HG03045 (cell line): ENCODE measurements around the gene SPEG.

Experiments
- ATAC-seq: cut with Tn5 transposase; IDR thresholded peaks from one replicate; pipeline ENCODE4 v1.9.1; 2021; ENCODE audit warnings: mild to moderate bottlenecking, moderate library complexity; ENCODE audit not compliant: unreplicated experiment

SPEG gene

DNA sequence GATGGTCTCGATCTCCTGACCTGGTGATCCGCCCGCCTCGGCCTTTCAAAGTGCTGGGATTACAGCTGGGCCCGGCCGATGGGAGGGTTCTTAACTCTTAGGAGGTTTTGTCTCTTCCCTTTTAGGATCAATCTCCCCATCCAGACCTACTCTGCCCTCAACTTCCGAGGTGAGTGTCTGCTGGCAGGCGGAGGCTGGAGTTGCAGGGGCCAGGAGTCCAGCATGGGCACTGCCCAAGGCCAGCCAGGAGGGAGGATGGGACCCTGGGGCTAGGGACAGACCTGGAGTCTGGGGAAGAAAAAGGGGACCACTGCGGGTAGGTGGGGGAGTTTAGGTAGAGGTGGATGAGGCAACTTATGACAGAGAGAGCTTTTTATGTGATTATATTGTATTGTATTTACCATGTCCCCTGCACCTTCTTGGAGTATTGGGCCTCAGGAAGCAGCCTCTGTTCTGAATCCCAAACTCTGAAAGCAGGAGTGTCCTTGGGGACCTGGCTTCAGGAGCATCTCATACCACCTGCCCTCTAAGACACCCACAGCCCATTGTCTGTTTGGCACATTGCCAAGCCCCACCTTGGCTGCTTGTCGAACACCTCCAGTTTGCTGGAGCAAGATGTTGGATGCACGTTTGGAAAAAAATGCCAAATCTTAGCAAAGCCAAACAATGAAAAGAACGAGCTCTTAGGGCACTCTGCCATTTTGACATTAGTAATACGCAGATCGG, 10.8 kb upstream of the SPEG start:
- ATAC-seq: no peak

DNA sequence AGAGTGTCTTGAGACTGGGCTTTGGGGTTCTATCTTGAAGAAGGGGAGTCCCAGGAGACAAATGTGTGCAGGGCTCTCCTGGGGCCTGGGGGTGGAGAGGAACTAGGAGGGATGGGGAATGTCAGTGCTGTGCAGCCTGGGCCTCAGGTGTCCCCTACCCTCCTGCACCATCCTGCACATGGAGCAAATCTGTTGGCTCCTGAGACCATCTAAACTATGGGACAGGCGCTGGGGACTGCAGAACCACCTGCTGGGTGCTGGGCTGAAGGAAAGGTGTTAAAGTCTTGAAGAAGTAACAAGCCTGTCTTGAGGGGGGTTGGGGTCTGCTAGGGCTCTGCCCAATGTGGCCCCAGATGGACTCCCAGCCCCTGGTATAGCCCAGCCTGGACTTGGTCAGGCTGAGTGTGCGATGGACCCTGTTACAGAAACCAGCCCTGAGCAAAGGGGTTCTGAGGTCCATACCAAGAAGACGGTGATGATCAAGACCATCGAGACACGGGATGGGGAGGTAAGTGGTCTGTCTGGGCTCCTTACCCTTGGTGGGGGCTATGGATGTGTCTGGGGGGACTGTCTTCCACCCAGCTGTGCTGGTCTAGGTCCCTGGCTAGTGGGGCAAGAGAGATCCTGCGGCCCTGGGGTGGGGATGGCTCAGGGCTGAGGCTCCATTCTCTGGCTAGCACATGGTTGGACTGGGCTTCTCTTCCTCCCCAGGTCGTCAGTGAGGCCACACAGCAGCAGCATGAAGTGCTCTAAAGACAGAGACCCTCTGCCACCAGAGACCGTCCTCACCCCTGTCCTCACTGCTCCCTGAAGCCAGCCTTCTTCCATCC, 9.2 kb upstream of the SPEG start:
- ATAC-seq: no peak

DNA sequence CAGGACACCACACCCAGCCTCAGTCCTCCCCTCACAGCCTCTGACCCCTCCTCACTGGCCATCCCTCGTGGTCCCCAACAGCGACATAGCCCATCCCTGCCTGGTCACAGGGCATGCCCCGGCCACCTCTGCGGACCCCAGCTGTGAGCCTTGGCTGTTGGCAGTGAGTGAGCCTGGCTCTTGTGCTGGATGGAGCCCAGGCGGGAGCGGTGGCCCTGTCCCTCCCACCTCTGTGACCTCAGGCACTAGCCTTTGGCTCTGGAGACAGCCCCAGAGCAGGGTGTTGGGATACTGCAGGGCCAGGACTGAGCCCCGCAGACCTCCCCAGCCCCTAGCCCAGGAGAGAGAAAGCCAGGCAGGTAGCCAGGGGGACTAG, 8.6 kb upstream of the SPEG start:
- ATAC-seq: no peak

DNA sequence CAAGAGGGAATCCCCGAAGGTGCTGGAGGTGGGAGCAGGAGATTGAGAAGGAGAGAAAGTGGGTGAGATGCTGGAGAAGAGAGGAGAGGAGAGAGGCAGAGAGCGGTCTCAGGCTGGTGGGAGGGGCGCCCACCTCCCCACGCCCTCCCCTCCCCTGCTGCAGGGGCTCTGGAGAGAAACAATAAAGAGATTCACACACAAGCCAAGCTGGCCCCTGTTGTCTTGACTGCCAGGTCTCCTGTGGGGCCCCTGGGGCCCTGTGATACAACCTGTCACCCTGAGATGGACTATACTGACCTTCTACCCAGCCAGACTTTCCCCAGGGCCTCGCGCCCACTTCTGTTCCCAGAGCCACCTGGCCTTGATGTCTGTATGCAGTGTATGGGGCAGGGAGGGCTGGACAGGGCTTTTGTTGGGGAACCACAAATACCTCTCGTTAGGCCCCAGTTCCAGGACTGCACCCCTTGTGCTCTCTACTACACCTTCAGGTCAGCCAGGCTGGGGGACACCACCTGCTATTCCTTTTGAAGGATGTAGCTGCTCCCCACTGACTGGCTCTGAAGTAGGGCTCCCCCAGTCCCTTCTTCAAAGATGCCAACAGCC, 8.0 kb upstream of the SPEG start:
- no peak for ATAC-seq

DNA sequence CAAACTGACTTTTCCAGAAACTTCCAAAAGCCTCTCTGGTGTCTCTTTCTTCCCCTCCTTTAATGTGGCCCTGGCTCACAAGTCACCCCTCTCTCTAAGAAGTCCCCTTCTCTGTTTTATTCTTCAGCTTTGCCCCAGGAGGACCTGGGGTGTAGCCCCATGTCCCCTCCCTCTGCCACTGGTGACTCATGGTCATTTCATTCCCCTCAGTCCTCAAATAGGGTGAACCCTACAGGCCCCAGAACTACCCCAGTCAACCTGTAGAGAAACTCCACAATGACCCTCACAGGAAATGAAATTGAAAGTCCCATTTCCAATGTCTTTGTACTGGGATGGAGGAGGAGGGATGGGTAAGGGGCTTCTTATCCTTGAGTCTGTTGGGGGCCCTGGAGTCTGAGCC, 6.2 kb upstream of the SPEG start:
- no peak for ATAC-seq

DNA sequence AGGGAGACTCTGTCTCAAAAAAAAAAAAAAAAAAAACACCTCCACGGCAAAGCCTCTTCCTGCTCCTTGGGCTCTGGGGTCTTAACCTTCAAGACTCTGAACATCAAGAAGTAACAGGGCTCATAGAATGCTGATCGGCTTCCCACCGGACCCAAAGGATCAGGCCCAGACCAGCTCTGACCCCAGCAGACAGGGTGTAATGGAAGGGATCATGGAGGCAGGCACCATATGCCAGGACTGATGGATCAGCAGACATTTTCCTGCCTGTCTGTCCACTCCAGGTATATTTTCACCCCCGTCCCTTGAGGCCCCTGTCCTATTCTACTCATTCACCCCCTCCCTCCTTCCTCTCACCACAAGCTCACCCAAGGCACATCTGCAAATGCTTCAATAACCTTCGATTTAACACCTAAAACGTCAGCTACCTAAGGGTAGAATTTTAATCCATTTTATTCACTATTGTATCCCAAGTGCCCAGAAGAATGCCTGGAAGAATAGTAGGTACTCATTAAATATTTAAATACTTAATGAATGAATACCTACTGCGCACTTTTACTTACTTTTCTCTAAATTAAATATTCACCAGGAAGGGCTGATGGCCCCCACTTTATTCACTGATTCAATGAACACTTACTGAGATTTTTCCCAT, 4.6 kb upstream of the SPEG start:
- no peak for ATAC-seq

DNA sequence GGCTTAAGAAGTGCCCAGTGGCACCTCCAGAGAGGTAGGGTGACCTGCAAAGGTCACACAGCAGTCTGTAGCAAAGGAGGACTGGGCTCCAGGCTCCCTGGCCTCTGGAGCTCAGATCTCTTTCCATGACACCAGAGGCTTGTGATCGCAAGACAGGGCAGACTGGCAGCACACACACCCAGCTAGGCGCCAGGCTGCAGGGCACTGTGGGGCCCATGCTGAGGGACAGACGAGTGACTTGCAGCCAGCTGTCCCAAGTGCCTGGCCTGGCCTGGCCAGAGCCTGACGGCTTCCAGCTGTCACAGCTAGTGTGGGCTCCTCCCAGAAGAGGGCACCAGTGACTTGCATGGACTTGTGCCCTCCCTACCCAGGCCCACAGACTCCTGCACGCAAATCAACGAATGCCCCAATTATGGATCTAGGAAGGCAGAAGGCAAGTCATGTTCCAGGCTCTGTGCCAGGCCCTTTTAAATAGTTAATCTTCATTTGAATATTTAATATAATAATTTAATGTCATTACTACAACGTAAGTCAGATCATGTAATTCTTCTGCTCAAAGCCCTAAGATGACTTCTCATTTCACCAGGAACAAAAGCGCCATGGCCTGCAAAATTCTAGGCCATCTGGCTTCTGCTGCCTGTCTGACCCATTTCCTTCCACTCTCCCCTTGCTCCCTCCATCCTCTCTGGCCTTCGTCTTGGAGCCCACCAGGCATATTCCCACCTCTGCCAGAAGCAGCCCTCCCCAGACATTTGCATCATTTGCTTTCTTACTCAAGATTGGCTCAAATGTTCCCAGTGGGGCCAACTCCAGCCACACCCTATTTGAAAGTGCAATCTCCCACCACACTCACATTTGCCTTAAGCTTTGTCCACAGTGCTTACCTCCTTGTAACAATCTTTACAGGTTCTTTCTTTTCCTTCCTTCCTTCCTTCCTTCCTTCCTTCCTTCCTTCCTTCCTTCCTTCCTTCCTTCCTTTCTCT, 3.7 kb upstream of the SPEG start:
- ATAC-seq: no peak

DNA sequence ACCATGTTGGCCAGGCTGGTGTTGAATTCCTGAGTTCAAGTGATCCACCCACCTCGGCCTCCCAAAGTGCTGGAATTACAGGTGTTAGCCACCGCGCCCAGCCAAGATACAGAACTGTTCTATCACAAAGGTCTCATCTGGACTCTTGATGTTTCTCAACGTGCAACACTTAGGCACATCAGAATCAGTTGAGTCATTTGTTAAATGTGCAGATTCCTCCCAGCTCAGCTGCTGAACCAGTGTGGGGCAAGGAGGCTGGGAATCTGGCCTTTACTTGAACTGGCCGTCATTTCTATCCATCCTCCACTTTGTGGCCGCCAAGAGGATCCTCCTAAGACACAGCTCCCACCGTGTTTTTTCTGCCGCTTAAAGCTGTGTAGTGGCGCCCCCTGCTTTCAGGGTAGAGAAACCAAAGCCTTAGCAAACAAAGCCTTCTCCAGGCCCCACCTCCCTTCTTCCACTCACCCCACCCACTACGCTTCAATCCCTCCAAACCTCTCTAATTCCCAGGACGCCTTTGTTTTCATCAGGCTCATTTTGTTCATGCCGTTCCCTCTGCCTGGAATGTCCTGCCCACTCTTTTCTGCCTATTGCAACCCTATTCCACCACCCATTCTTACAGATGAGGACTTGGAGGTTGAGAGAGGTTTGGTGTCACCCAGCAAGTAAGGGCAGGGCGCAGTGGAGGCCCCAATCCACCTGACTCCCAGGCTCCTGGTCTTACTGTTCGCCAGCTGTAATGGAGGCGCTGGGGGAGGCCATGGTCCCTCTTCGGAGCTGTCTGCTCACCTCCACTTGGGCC, 776 bp upstream of the SPEG start:
- ATAC-seq: no peak

DNA sequence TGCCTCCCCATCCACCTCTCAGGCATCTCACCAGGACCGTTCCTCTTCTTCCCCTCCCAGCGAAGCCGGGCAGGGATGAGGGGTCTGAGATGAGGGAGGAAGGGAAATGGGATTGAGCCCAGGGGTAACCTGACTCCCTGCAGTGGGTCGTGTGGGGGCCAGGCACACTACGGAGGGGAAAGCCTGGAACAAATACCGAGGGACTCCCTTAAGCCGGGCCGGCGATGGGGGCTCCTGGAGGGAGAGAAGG, 250 bp upstream of the SPEG start:
- no peak for ATAC-seq

DNA sequence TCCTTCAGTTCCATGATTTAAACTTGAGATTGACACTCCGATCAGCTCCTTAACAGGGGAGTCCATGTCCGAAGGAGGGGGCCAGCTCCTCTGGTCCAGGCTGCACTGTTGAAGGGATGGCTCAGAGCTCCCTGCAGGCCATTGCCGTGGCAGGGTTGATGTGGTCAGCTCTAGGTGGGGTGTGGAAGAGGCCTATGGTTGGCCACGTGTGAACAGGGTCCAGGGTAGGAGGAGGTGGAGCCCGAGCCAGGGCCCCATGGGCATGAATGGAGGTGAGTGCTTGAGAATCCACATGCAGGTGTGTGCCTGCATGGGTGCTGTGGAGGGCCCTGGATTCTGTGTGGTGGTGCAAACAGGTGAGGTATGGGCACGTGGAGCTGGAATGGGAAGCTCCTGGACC, 1.1 kb downstream of the SPEG start:
- no peak for ATAC-seq

DNA sequence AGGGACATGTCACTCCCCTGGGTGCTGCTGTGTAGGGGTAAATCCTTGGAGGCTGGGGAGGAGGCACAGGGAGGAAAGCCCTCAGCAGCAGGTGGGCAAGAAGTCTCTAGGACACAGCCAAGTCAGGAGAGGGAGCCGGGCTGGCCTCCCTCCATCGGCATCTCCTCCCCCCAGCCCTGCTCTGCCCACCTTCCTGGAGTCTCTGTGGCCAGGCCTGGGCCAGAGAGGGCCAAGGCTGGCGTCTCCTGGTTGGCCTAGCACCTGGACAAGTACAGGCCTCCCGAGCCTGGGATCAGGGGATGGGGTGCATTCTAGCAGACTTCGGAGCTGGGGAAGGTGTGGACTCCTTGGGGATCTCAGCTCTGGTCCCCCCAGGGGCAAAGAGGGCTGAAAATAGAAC, 1.8 kb downstream of the SPEG start:
- ATAC-seq: no peak

DNA sequence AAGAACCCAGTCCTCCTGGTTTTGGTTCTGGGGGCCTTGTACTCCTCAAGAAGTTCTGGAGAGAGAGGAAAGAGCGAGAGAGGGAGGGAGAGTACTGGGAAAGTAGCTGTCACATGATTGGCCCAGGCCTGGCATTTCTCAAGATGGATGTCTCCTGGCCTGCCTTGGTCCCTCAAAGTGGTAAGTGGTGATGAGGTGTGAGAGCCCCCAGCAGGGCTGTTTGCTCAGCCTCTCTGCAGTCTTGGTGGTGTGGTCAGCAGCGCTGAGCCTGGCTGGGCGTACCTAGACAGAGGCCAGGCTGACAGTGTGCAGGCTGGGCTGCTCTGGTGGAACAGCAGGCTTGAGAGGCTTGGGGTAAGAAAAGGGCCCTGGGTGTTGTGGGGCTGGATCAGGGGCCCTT, 2.5 kb downstream of the SPEG start:
- ATAC-seq: no peak

DNA sequence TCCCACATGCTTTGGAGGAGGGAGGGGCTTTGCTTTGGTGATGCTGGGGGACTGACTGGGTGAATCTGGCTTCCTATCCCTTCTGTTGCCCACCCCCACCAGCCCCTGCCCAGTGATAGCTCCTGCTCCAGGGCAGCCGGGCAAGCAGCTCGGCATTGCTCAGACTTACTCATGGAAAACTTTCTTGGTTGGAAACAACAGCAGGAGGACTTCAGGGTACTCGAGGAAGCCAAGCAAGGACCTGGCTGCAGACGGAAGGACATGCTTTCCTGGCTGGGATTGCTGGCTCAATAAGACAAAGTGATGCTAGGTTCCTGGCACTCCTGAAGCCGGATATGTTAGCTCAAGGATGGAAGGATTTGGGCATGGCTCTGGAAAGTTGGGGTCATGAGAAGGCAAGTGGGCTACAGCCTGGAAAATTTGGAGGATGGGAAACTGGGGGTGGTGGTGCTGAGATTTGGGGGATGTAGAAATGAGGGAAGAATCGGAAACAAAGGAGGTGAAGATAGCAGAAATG, 3.1 kb downstream of the SPEG start:
- no peak for ATAC-seq

DNA sequence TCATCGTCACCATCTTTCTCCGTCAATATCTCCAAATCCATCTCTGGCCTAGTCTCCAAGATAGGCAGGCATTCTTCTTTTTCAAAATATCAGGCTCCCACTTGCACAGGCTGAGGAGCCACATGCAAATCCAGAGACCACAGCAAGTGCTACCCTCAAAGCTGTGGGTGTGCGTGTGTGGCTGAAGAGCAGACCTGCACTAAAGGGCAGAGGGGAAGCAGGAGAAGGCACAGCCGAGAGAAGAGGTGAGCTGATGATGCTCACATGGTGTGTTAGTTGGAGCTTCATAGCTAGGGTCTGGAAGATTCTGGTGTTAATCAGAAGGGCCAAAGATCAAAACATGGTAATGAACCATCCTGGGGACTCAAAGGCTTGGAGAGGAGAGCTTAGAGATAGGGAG, 3.8 kb downstream of the SPEG start:
- no peak for ATAC-seq

DNA sequence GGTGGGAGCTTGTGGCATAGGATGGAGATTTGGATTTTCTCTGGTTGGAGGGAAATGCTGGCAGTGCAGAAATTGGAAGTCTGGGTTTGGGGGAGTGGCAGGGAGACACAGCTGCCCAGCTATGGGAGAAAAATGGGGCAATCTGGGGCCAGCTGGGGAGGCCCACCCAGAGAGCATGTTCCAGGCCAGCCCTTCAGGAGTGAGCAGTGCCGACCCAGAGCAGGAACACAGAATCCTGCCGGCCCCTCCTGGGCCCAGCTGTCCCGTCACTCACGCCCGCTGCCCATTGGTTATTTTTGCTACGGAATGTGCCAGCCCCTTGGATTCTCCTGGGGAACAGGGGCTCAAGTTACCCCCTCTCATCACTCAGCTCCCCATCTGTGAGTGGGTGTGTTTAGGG, 4.9 kb downstream of the SPEG start:
- no peak for ATAC-seq

DNA sequence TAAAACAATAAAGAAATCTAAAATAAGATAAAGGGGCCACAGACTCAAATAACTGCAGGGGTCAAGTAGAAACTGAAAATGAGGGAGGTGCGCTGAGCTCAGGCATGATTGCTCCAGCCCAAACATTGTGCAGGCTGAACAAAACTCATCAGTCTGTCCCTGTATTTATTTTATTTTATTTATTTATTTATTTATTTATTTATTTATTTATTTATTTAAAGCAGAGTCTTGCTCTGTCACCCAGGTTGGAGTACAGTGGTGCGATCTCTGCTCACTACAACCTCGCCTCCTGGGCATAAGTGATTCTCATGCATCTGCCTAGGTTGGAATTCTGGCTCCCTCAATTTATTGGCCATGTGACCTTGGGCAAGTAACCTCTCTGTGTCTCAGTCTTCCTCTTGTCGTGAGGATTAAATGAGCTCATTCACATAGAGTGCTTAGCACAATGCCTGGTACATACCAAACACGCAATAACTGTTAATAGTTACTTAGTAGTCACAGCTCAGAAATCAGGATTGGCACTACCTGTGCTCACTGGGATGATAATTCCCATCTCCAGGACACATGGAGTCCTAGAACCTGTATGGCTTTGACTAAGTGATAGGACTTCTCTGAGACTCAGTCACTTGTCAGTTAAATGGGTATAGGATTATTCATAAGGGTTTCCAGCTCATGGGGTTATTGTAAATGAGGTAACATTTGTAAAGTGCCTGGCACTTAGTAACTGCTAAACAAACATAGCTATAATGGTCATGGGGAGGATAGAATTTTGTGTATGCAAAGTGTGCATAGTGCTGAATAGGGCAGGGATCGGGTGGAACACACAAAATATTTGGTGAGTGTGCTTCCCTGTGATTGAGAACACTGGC, 6.0 kb downstream of the SPEG start:
- no peak for ATAC-seq

DNA sequence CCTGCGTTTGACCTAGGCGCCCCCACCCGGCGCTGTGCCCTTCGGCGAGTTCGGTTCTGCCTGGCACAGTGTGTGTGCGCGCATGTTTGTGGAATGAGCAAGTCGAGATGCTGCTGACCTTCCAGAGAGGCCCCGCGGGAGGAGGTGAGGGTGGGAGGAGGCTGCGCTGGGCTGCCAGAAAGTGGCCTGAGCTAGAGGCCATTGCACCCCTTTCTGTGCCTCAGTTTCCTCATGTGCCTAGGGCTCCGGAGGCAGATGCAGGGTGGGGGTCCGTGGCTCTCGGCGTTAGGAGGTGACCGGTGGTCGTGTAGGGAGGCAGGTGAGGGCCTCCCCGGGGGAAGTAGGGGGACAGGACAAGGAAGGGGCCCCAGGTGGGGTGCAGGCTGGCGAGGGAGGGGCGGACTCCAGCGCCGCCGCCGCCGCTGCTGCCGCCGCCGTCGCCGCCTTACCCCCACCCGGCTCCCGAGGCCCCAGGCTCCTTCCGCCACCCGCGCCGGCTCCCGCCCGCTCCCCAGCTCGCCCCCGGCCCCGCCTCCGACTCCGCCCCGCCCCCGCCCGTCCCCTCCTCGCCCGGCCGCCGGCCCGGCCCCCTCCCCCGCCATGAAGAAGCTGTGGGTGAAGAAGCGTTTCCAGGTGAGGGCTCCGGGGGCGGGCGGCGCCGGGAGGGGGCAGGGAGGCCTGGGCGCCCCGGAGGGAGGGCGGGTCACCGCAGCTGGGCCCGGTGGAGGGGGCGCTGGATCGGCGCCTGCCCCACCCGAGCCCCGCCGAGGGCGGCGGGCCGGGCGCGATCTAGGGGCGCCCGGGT, 7.0 kb downstream of the SPEG start:
- no peak for ATAC-seq
